HFF-Myc (cell line): Measurements from ENCODE around the gene CYB5R3.

ENCODE experiments used
- DNase-seq: peaks from one replicate; pipeline ENCODE4 v3.0.0-alpha.2; 2011; ENCODE audit warnings: low read depth; ENCODE audit errors: extremely low read depth
- H3K4me3 ChIP-seq: replicated peaks from 2 replicates; pipeline ENCODE4 v1.5.1; 2011; ENCODE audit warnings: low read depth, mild to moderate bottlenecking, control low read depth, low read length
- CTCF ChIP-seq: IDR thresholded peaks from 2 replicates; pipeline ENCODE4 v1.5.1; 2012; ENCODE audit warnings: mild to moderate bottlenecking, low read depth, low read length, control low read depth; ENCODE audit errors: missing control alignments

Gene CYB5R3

GRCh38 chr22:42692239-42693054 lies 43.3 kb upstream of the CYB5R3 start:
- no peak overlapping the region for H3K4me3 ChIP-seq
- peak; percentile 8 for TF ChIP-seq CTCF
- DNase-seq: no peak

- H3K4me3 ChIP-seq: no peak overlapping the region
- DNase-seq: no peak
- no peak for TF ChIP-seq CTCF
These were observed 42.2 kb upstream of the CYB5R3 start for GRCh38 chr22:42691440-42691839.

- TF ChIP-seq CTCF: no peak
- peak; percentile 73 for DNase-seq
- no peak overlapping the region; the same call in 1 of the 2 replicates for H3K4me3 ChIP-seq
These were observed 39.3 kb upstream of the CYB5R3 start for GRCh38 chr22:42688241-42689211.

GRCh38 chr22:42686756-42687491 lies 37.7 kb upstream of the CYB5R3 start:
- DNase-seq: no peak
- no peak for TF ChIP-seq CTCF
- H3K4me3 ChIP-seq: no peak overlapping the region

- H3K4me3 ChIP-seq: no peak overlapping the region
- no peak for TF ChIP-seq CTCF
- no peak for DNase-seq
These were observed 36.9 kb upstream of the CYB5R3 start for GRCh38 chr22:42685941-42686653.
